GM12891 (cell line): ENCODE results near the gene ZSCAN18.

Experiments used
- DNase-seq: peaks from one replicate; pipeline ENCODE4 v3.0.0; 2011; ENCODE audit warnings: low spot score; ENCODE audit not compliant: insufficient read length
- FAIRE-seq: peaks from 2 replicates; lab custom pipeline; 2011; peaks lifted over from hg19 to GRCh38; lab: Jason Lieb, UNC
- PAX5 ChIP-seq: IDR thresholded peaks from 2 replicates; pipeline ENCODE4 v1.6.1; 2011; ENCODE audit warnings: low read length, moderate library complexity, mild to moderate bottlenecking; ENCODE audit not compliant: insufficient read depth, severe bottlenecking
- POLR2A ChIP-seq: IDR thresholded peaks from 2 replicates; pipeline ENCODE4 v1.6.1; 2011; ENCODE audit warnings: low read depth, low read length, control low read depth
- POLR2AphosphoS5 ChIP-seq: IDR thresholded peaks from 2 replicates; pipeline ENCODE4 v1.6.1; 2011; ENCODE audit warnings: low read depth, low read length, control low read depth
- POU2F2 ChIP-seq: IDR thresholded peaks from 2 replicates; pipeline ENCODE4 v1.6.1; 2011; ENCODE audit warnings: low read depth, mild to moderate bottlenecking, control low read depth, low read length, moderate library complexity
- SPI1 ChIP-seq: IDR thresholded peaks from 2 replicates; pipeline ENCODE4 v1.6.1; 2011; ENCODE audit warnings: low read depth, low read length, control low read depth
- TAF1 ChIP-seq: IDR thresholded peaks from 2 replicates; pipeline ENCODE4 v1.6.1; 2011; ENCODE audit warnings: low read depth, low read length, control low read depth

The ZSCAN18 gene

GRCh38 chr19:58117841-58118575 lies 20.0 kb upstream of the ZSCAN18 start:
- no peak for DNase-seq
- FAIRE-seq, result no peak

GRCh38 chr19:58108546-58108817 lies 10.5 kb upstream of the ZSCAN18 start:
- no peak for FAIRE-seq
- DNase-seq, result no peak
- TF ChIP-seq SPI1 (no peak), POLR2AphosphoS5 (no peak), POLR2A (no peak), POU2F2 (no peak), TAF1 (no peak), PAX5 (no peak)

More at GRCh38 chr19:58117841-58118575, 20.0 kb upstream of the ZSCAN18 start:
- no peak for TF ChIP-seq POLR2A
- no peak for TF ChIP-seq PAX5
- no peak for TF ChIP-seq TAF1
- no peak for TF ChIP-seq POLR2AphosphoS5
- no peak for TF ChIP-seq POU2F2
- TF ChIP-seq SPI1, result no peak

- TF ChIP-seq TAF1 (no peak), SPI1 (no peak), PAX5 (no peak), POLR2A (no peak), POLR2AphosphoS5 (no peak), POU2F2 (no peak)
- FAIRE-seq (no peak), DNase-seq (no peak)
Observed at GRCh38 chr19:58107778-58108545, 9.9 kb upstream of the ZSCAN18 start.

- DNase-seq (no peak), FAIRE-seq (no peak)
- TF ChIP-seq PAX5 (no peak), SPI1 (no peak), POLR2A (no peak), TAF1 (no peak), POU2F2 (no peak), POLR2AphosphoS5 (no peak)
Observed at GRCh38 chr19:58098682-58098998, 609 bp upstream of the ZSCAN18 start.

- FAIRE-seq, result no peak
- no peak for DNase-seq
- TF ChIP-seq PAX5 (no peak), POLR2AphosphoS5 (no peak), SPI1 (no peak), POU2F2 (no peak), POLR2A (no peak)
Observed at GRCh38 chr19:58097349-58097748, 682 bp downstream of the ZSCAN18 start.

GRCh38 chr19:58096884-58097283 lies 1.1 kb downstream of the ZSCAN18 start:
- no peak for FAIRE-seq
- no peak for DNase-seq
- TF ChIP-seq POLR2AphosphoS5, result no peak
- TF ChIP-seq POU2F2, result no peak
- TF ChIP-seq SPI1, result no peak
- TF ChIP-seq POLR2A, result no peak
- TF ChIP-seq TAF1, result no peak
- TF ChIP-seq PAX5, result no peak

GRCh38 chr19:58095328-58095727 lies 2.7 kb downstream of the ZSCAN18 start:
- DNase-seq (no peak), FAIRE-seq (no peak)
- TF ChIP-seq TAF1 (no peak), POLR2A (no peak), SPI1 (no peak), PAX5 (no peak), POU2F2 (no peak), POLR2AphosphoS5 (no peak)

GRCh38 chr19:58093071-58093470 lies 5.0 kb downstream of the ZSCAN18 start:
- no peak for TF ChIP-seq SPI1
- TF ChIP-seq PAX5, result no peak
- no peak for TF ChIP-seq TAF1
- no peak for TF ChIP-seq POLR2AphosphoS5
- TF ChIP-seq POLR2A, result no peak
- TF ChIP-seq POU2F2, result no peak
- no peak for DNase-seq
- no peak for FAIRE-seq

- no peak for FAIRE-seq
- TF ChIP-seq TAF1, result no peak
- no peak for TF ChIP-seq PAX5
- no peak for TF ChIP-seq SPI1
- no peak for TF ChIP-seq POLR2AphosphoS5
- no peak for TF ChIP-seq POU2F2
- TF ChIP-seq POLR2A, result no peak
- no peak for DNase-seq
Observed at GRCh38 chr19:58091251-58091995, 6.6 kb downstream of the ZSCAN18 start.
